Stimulated activated CD8-positive, alpha-beta memory T cell treated with anti-CD3 and anti-CD28 coated beads, Interleukin-15, amount 100 ng/mL, for 48 hours (primary cell): ENCODE results near the gene C1S.
A peak's percentile ranks its signal among the peaks of the same experiment; 100 is the strongest.
"Not testable (repeated sequence)": the region's sequence is repeated elsewhere in the genome, so short reads cannot be mapped to it uniquely, and the experiment has no call there.

Experiments
- DNase-seq, 2 donors: peaks; one replicate each; pipeline ENCODE4 v3.0.0-alpha.2; 2020; ENCODE audit warnings: low read depth in 2 of 2

The C1S gene

DNA sequence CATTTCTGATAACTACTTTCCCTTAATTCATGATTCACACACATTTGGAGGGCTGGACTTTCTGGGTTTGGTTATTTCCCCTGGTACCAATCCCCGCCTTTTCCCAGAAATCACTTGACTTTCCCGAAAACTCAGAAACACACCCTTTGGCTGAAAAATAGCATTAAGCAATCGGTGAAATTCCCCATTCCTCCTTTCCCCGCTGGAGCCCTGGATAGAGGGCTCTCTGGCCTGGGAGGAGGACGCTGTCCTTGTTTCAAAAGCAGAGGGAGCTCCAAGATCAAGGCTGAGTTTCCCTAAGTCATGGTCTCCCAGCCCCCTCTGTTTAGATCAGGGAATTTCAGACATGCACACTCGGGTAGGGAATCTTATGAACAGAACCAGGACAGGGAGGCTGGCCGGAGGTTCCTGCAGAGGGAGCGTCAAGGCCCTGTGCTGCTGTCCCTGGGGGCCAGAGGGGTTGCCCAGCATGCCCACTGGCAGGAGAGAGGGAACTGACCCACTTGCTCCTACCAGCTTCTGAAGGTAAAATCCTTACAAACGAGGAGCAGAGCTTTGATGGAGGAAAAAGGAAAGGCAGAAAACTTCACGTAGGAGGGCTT is at the start of gene C1S:
TSS of gene C1S (plus strand) at position 366 of the 602 bp plus-strand sequence. CDS start 1,195 bp downstream, outside the sequence.
- no peak for DNase-seq

DNA sequence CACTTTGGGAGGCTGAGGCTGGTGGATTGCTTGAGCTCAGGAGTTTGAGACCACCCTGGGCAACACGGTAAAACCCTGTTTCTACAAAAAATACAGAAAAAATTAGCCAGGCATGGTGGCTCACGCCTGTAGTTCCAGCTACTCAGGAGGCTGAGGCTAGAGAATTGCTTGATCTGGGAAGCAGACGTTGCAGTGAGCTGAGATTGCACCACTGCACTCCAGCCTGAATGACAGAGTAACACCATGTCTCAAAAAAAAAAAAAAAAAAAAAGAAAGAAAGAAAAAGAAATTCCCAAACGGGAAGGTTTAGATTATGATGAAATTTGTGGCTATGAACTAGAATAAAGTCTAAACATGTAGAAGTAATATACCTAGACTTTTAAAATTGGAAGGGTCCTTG is 49.1 kb upstream of the C1S start:
- DNase-seq, result not testable (repeated sequence)

DNA sequence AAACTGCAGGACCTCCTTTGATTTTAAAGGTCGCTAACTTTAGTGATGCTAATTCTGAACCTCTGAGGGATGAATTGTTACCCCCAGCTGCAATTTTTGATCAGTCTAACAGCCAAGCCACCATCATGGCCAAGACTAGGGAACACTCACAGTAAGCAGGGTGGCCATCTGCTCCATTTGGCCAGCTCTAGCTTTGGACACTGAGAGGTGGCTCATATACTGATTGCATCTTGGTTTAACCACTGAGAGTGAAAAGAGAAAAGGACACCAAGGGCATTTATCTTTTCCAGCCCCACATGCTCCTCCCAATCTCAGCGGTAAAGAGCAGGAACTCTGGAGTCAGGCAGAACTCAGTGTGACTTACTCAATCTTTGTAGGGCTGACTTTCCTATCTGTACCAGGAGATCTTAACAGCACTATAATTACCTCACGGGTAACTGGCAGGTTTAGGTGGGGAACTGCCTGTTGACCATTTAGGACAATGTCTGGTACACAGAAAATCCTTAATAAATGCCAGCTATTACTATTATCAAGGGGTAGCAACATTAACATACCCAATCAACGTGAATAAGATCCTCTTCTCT is 48.4 kb upstream of the C1S start:
- no peak for DNase-seq

DNA sequence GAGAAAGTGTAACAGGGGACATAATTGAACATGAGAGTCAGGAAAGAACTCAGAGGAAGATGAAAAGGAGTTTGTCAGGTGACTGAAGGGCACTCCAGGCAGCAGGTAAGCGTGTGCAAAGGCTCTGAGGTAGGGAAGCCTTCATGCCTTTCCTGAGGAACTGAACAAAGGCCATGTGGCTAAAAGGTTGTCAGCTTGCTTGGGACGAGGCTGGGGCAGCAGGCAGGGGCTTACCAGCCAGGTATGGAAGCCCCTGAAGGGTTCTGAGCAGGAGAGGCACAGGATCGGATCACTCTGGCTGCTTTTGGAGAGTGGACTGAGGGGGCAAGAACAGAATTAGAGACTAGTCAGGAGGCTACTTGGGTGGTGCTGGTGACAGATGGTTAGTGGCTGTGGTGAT is 47.4 kb upstream of the C1S start:
- no peak for DNase-seq

DNA sequence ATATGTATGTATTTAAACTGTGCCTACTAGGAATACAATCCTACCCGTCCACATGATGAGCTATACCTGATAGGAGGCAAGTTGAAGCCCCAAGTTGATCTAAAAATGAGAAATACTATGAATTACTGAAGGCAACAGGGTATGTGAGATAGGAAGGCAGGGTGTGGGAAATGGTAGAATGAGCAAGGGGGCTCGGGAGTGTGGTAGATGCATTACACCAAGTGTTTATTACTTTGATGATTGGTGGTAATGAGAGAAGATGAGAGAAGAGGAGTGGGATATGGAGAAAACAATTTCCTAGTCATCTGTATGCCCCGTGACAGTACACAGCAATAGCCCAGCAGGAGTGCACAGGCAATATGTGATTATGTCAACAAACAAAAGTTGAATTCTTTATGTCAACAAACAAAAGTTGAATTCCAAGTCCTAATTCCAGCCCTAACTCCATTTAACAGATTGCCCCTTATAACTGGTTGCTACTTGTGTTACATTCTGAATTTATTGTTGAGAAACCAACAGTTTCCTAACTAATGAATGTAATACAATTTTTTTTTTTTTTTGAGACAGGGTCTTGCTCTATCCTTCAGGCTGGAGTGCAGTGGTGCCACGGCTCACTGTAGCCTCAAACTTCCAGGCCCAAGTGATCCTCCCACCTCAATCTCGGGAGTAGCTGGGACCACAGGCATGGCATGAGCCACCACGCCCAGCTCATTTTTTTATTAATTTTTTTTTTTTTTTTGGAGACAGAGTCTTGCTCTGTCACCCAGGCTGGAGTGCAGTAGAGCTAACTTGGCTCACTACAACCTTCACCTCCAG is 44.8 kb upstream of the C1S start:
- no peak for DNase-seq

DNA sequence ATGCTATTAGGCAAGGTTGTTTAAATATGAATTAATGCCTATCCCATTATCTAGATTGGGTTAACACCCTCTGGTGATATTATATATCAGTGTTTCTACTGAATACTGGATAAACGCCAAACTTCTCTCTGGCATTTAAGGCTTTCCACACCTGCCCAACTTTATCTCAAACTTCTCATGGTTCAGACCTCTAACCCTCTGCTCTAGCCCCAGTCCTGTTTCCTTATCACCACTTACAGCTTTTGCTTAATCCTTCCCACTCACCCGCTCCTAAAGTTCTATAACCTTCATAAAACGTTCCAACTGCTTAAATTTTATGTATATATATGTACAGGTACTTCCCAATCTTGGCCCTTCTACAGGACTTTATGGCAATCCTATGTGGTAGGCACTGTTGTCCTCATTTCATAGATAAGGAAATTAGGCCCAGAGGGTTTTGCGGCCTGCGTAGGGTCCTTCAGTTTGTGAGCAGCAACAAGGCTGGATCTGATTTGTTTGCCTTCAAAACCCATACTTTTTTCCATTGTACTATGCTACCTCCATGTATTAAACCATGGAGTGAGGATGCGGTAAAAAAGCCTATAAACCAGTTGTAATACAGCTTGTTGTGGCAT is 43.5 kb upstream of the C1S start:
- no peak for DNase-seq

DNA sequence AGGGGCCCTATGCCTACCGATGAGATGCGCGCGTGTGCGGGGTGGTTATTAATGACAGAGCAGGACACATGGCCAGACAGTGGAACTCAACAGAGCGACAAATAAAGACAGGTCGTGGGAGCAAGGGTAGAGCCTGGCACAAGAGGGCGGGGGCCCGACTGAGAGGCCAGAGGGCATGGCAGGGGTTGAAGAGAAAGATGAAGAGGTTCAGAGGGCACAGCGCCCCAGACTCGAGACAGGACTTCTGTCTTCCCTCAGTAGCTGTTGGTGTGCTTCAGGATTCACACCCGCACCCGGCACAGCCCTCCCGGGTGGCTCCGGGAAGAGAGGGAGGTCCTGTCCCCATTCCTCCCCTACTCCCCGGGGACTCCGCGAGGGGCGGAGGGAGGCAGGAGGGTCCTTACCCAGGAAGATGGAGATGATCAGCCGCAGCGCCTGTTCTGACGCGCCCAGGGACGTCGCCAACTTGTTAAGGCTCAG is 42.6 kb upstream of the C1S start:
- DNase-seq, result no peak

DNA sequence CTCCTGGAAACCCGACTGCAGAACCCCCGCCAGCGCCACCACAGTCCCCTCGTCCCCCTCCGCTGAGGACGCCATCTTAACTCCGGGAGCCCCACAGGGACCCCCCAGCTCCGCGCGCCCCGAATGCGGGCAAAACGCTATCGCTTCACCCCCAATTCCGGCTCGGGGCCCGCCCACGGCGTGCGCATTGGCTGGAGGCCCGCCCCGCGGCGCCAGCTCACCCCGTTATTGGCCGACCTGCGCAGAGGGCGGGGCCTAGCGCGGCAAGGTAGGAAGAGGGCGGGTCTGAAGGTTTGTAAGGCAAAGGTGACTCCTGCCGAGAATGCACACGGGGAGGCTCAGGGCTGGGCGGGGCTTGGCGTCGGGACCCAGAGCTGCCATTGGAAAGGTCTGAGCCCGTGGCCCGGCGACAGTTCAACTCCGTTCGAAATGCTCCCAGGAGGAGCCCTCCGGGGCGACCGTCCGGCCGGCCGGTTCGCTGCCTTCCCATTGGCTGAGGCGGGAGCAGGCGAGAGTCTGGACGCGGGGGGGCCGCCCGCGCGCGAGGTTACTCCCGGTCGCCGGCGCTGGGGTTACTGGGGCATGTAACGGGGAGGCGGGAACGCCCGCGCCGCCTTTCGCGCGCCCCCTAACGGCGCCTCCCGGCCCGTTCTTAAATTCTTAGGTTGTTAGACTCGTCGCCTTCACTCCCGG is 42.0 kb upstream of the C1S start, which contains the start of gene LPCAT3:
TSS of gene LPCAT3 (minus strand) at position 127 of the 693 bp plus-strand sequence. CDS start at position 75, 52 bp downstream.
- DNase-seq, result peak; percentile 95 to 97

DNA sequence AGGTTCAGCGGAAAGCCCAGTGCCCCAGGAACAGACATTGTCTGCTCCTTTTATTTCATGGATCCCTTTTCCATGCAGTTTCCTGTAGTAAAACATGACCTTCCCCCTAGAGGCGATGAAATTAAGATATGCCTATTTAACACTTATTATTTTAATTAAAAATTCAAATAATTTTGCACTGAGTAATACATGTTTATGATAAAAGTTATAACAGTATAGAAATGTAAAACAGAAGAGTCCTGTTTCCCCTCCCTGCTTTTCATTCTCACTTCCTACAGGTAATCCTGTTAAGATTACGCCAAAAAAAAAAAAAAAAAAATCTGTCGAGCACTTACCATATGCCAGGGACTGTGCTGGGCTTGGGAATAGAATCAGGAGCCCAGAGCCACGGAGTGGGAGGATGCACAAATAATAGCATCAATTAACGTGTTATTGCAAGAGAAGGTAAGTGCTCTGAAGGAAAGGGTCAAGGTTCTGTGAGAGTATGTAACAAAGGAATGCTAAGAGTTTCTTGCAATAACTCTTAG is 41.4 kb upstream of the C1S start:
- DNase-seq, result no peak

DNA sequence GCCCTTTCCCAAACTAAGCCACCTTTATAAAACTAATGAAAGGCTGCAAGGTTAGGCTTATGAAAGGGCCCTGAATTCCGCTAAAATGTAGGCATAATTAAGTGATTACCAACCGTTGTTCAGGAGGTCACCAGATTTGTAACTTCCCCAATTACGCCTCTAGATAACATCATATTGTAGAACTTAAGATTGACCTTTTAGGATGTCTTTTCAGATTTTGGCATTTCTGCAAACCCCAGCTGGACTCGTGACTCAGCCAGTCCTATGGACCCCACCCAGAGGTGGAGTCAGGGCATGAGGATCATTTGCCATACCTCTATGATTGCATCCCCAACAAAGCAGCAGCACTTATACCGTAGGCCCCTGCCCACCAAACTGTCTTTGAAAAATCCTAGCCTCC is 38.6 kb upstream of the C1S start:
- DNase-seq, result no peak

DNA sequence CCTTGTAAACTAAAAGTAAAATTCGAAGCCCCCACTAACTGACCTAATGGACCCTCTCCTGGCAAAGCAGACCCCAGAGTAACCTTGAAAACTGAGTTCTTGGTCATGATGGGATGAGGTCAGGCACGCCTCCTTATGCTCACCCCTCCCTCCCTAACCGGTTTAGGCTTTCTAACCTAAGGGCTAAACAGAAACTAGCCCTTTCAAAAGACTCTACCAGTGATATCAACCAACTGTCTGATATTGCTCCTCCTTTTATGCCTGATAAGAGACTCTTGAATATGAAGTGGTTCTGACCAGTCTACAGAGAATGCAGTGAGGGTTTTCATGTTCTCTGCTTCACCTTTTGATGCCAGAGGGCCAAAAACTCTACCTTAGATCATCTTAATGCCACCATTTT is 37.4 kb upstream of the C1S start:
- no peak for DNase-seq

DNA sequence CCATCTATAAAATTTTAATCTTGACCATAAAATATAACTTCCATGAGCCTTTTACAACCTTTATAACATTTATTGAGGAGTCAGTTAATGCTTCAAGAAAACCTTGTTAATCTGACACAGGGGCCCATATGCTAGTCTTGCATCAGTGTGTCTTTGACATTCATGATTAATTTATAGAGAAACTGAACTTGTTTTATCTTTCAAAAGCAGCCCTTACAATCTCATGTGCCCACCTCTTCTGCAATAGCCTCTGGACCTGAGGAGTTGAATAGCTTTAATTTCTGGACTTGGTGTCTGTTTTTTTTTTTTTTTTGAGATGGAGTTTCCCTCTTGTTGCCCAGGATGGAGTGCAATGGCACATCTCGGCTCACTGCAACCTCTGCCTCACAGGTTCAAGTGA is 33.7 kb upstream of the C1S start:
- DNase-seq, result no peak

DNA sequence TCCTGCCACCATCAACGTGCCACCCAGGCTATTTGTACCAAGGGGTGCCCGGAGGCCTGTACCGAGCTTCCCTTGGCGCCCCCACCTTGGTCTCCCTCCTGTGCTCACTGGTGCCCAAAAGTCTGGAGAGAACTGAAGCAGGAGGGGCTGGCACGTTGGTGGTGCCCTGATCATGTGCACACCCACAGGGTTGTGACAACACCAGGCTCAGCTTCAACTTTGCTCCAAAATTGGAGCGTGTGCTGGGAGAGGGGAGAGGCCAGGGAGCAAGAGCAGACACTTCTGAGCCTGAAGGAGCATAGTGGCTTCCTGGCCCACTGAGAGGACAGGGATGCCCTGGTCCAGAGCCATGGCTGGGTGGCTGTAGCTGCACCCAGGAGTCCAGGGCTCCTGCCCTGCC is 29.2 kb upstream of the C1S start:
- DNase-seq, result no peak

DNA sequence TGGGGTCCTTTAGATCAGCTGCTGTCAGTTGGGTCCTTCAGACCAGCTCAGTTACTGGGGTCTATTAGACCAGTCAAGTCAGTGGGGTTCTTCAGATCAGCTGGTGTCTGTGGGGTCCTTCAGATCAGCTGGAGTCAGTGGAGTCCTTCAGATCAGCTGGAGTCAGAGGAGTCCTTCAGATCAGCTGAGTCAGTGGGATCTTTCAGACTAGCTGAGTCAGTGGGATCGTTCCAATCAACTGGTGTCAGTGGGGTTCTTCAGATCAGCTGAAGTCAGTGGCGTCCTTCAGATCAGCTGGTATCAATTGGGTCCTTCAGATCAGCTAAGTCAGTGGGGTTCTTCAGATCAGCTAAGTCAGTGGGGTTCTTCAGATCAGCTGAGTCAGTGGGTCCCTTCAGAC is 27.5 kb upstream of the C1S start:
- no peak for DNase-seq

DNA sequence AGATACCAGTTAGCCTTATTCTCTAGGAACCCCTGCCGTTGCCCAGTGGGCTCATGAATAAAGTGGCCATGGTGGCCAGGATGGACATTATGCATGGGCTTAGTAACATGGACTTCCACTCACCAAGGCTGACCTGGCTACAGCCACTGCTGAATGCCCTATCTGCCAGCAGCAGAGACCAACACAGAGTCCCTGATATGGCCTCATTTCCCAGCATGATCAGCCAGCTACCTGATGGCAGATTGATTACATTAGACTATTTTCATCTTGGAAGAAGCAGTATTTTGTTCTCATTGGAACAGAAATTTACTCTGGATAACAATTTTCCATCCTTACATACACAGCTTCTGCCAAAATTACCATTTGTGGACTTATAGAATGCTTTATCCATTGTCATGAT is 26.1 kb upstream of the C1S start:
- no peak for DNase-seq

DNA sequence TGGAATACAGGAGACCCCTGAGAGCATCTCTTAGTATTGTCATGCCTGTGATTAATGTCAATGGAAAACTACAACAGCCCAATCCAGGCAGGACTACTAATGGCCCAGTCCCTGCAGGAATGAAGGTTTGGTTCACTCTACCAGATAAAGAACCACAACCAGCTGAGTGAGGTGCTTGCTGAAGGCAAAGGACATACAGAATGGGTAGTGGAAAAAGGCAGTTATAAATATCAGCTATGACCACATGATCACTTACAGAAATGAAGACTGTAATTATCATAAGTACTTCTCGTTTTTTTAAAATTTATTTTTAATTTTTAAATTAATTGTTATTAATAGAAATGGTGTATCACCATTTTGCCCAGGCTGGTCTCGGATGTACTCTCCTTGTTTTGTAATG is 25.1 kb upstream of the C1S start:
- DNase-seq, result no peak

DNA sequence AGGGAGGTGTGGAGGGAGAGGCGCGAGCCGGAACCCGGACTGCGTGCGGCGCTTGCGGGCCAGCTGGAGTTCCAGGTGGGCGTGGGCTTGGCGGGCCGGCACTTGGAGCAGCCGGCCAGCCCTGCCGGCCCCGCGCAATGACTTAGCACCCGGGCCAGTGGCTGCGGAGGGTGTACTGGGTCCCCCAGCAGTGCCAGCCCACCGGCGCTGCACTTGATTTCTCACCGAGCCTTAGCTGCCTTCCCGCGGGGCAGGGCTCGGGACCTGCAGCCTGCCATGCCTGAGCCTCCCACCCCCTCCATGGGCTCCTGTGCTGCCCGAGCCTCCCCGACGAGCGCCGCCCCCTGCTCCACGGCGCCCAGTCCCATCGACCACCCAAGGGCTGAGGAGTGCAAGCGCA is 23.1 kb upstream of the C1S start:
- not testable (repeated sequence) for DNase-seq

DNA sequence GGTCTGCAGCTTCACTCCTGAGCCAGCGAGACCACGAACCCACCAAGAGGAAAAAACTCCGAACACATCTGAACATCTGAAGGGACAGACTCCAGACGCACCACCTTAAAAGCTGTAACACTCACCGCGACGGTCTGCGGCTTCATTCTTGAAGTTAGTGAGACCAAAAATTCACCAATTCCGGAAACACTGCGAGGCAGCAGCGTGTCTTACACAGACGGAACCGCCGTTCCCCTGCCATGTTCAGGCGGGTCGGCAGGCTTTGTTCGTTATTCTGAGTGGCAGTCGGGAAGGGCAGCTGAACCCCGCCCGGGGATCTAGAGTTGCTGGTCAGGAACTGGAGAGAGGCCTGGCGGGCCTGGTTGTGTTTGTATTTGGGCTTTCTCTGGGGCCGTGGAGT is 21.9 kb upstream of the C1S start:
- no peak for DNase-seq

DNA sequence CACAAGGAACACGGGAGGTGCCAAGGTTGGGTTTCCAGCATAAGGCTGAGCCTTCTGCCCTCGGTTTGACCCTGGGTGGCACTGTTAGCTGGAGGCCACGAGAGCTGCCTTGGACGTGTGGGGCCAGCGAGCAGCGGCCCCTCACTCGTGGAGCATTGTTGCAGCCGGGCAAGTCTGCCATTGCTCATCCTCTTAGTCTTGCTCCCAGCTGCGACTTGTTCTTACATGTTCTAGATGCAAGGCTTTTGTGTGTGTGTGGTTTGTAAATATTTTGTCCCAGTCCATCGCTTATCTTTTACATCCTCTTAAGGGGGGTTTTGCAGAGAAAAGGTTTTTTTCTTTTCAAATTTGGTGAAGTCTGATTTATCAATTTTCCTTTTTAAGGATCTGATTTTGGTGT is 21.1 kb upstream of the C1S start:
- DNase-seq, result no peak

DNA sequence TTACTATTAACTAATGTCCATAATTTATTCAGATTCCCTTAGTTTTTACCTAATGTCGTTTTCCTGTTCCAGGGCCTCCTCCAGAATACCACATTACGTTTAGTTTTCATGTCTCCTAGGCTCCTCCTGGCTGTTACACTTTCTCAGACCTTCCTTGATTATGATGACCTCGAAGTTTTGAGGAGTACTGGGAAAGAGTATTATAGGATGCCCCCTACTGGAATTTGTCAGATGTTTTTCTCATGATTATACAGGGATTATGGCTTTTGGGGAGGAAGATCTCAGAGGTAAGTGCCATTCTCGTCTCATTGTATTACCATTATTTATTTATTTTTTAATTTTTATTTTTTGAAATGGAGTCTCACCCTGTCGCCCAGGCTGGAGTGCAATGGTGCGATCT is 17.7 kb upstream of the C1S start:
- DNase-seq, result no peak

DNA sequence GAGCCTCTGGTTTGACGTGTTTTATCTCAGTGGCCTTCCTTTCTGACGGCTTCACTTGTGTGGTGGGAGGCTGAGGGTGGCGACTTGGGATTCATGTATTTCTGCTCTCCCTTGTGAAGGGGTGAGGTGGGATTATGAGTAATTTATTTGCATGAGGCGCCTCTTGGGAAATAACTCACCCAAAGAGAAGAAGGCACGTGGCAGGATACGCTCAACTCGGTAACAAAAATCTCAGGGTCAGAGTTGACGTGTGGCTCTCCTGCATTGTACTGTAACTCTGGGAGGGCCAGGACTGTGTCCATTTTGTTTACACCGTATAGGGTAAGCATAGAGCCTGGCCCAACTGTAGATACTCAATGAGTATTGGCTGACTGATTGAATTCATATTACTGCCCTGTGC is 14.6 kb upstream of the C1S start:
- no peak for DNase-seq
